ENCODE data around the gene ZNF345. TPM values are rescaled to one million over a fixed set of nuclear protein-coding genes. Genes with fewer than 3 reads are reported as not detected.

Gene ZNF345
- total RNA-seq, 1 donor from 2014 or later: 6.9 TPM

DNA sequence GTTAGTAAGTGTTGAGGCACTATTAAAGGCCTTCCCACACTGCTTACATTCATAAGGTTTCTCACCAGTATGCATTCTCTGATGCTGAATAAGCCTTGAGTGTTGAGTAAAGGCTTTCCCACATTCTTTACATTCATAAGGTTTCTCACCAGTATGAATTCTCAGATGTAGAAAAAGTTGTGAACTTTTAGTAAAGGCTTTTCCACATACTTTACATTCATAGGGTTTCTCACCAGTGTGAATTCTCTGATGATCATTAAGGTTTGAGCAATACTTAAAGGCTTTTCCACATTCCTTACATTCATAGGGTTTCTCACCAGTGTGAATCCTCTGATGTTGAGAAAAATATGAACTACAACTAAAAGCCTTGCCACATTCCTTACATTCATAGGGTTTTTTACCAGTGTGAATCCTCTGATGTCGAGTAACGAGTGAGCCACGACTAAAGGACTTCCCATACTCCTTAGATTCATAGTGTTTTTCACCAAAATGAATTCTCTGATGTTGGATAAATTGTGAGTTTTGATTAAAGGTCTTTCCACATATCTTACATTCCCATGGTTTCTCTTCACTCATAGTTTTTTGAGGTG is 41.2 kb downstream of the ZNF345 start:
- Histone ChIP-seq H3K9me3 (peaks cover 88% of the 10 kb centered on the region), H3K4me1 (no peaks in the 10 kb centered on the region), H3K27me3 (no peaks in the 10 kb centered on the region), H3K4me3 (no peak overlapping the region), H3K36me3 (peaks cover 20 to 86% of the 10 kb centered on the region in 2 donors), H3K27ac (no peak overlapping the region)
- TF ChIP-seq, protein P1, sequence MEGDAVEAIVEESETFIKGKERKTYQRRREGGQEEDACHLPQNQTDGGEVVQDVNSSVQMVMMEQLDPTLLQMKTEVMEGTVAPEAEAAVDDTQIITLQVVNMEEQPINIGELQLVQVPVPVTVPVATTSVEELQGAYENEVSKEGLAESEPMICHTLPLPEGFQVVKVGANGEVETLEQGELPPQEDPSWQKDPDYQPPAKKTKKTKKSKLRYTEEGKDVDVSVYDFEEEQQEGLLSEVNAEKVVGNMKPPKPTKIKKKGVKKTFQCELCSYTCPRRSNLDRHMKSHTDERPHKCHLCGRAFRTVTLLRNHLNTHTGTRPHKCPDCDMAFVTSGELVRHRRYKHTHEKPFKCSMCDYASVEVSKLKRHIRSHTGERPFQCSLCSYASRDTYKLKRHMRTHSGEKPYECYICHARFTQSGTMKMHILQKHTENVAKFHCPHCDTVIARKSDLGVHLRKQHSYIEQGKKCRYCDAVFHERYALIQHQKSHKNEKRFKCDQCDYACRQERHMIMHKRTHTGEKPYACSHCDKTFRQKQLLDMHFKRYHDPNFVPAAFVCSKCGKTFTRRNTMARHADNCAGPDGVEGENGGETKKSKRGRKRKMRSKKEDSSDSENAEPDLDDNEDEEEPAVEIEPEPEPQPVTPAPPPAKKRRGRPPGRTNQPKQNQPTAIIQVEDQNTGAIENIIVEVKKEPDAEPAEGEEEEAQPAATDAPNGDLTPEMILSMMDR (IDR thresholded peaks at IDR 0.05): no peak
- TF ChIP-seq POLR2AphosphoS5 (IDR thresholded peaks at IDR 0.05; ENCODE audit: insufficient read depth in 1 of 2, low read depth in 1 of 2) (no peak), POLR2A (IDR thresholded peaks at IDR 0.05) (no peak)
- intact Hi-C loops (cut with DNase I): no loop called here
- DNase-seq (ENCODE audit: extremely low spot score in 2 of 2): no peak

DNA sequence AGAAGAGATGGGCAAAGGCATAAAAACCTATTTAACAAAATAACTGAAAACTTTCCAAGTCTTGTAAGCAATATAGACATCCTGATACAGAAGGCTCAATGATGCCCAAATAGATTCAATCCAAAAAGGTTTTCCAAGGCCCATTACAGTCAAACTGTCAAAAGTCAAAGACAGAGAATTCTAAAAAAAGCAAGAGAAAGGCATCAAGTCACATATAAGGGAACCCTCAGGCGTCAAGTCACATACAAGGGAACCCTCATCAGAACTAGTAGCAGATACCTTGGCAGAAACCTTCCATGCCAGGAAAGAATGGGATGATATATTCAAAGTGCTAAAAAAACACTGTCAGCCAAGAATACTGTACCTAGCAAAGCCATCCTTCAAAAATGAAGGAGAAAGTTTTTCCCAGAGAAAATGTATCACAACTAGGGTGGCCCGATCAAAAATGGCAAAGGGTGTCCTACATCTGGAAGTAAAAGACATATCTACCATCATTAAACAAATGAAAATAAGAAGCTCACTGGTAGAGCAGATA is 44.2 kb downstream of the ZNF345 start:
- Histone ChIP-seq H3K36me3 (peaks cover 20 to 98% of the 10 kb centered on the region in 2 donors), H3K27ac (no peak overlapping the region), H3K27me3 (no peaks in the 10 kb centered on the region), H3K9me3 (peaks cover 88% of the 10 kb centered on the region), H3K4me1 (no peaks in the 10 kb centered on the region), H3K4me3 (no peak overlapping the region)
- TF ChIP-seq, protein P1 (IDR thresholded peaks at IDR 0.05): no peak
- TF ChIP-seq POLR2AphosphoS5 (IDR thresholded peaks at IDR 0.05; ENCODE audit: insufficient read depth in 1 of 2, low read depth in 1 of 2) (no peak), POLR2A (IDR thresholded peaks at IDR 0.05) (no peak)
- DNase-seq (ENCODE audit: extremely low spot score in 2 of 2): no peak
- intact Hi-C loops (cut with DNase I): no loop called here

DNA sequence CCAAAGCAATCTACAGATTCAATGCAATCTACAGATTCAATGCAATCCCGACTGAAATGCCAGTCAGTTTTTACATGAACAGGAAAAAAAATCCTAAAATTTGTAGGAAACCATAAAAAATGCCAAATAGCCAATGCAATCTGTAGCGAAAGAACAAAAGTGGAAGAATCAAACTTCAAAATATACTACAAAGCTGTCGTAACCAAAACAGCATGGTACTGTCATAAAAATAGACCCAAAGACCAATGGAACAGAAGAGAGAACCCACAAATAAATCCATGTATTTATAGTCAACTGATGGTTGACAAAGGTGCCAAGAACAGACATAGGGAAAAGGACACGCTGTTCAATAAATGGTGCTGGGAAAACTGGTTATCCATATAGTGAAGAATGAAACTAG is 47.7 kb downstream of the ZNF345 start:
- no peak overlapping the region for H3K4me3 ChIP-seq
- H3K27me3 ChIP-seq: no peaks in the 10 kb centered on the region
- peaks cover 73% of the 10 kb centered on the region for H3K9me3 ChIP-seq
- no peak for DNase-seq (ENCODE audit: extremely low spot score in 2 of 2)
- H3K36me3 ChIP-seq: peaks cover 6 to 98% of the 10 kb centered on the region in 2 donors
- H3K27ac ChIP-seq: no peak overlapping the region
- intact Hi-C loops (cut with DNase I): no loop called here
- TF ChIP-seq POLR2A (IDR thresholded peaks at IDR 0.05): no peak
- TF ChIP-seq, protein P1 (IDR thresholded peaks at IDR 0.05): no peak
- no peak for TF ChIP-seq POLR2AphosphoS5 (IDR thresholded peaks at IDR 0.05; ENCODE audit: insufficient read depth in 1 of 2, low read depth in 1 of 2)
- H3K4me1 ChIP-seq: no peaks in the 10 kb centered on the region

DNA sequence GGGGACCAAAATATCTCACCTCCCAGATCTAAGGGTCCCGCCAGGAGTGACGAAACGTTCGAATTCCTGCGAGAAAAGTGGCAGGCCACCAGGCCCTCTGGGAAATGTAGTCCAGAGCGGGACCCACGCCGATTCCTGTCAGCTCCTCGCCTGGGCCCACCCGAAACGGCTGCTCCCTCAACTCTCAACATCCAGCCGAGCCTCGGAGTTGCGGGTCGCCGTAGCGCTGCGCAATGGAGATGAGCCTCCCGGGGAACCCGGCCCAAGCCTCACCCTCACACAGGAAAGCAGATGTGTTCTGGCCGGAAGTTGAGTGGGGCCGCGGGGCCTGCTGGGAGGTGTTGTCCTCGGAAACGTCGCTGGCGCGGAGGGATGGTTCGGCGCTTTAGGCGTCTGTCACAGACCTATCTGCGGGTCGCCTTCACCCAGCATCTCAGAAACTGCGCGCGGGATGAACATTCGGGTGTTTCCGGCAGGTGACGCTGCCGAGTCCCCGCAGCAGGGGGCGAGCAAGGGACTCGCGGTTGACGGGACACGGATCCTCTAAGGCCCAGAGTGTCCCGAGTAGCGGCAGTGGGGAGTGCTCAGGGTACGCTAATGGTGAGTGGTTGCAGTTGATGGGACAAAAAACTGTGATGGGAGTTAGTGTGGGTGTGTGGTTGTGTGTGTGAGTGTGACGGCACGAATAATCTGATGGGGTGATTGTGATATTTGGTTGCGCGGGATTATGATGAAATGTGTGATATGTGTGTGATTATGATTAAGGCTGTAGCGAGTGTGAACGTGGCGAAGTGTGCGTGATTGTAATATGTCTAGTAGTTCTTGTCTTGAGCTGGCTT is 65.5 kb downstream of the ZNF345 start, which contains the start of the genes ZNF568 and ZNF829:
Gene ZNF568, plus strand, starts transcription at position 341 of the 839 bp plus-strand sequence. CDS start 6,439 bp downstream, outside the sequence.
Gene ZNF829, minus strand, starts transcription at position 300 of the 839 bp plus-strand sequence. CDS start 1,124 bp downstream, outside the sequence.
- Histone ChIP-seq H3K27ac (peak within 1 kb of the TSS; percentile 90), H3K9me3 (no peaks in the 10 kb centered on the region), H3K36me3 (peaks cover 0 to 28% of the 10 kb centered on the region in 2 donors), H3K27me3 (no peaks in the 10 kb centered on the region), H3K4me3 (peak within 1 kb of the TSS; percentile 64 to 93), H3K4me1 (peaks cover 18% of the 10 kb centered on the region)
- DNase-seq (ENCODE audit: extremely low spot score in 2 of 2): peak in 1 of 2 donors; percentile 86
- TF ChIP-seq, protein P1 (IDR thresholded peaks at IDR 0.05): peak in 2 of 3 experiments; percentile 32 to 35
- TF ChIP-seq POLR2AphosphoS5 (IDR thresholded peaks at IDR 0.05; ENCODE audit: insufficient read depth in 1 of 2, low read depth in 1 of 2) (peak; percentile 88 to 96), POLR2A (IDR thresholded peaks at IDR 0.05) (no peak)
- intact Hi-C loops (cut with DNase I): no loop called here

Data from vagina (tissue), 2 donors.